Fibroblast of skin of right quadriceps (primary cell): ENCODE results near the gene CNPY1.

Experiments used
- DNase-seq: peaks from one replicate; pipeline ENCODE4 v3.0.0-alpha.2; 2013

CNPY1 gene

GRCh38 chr7:155464948-155465739, 81.2 kb downstream of the CNPY1 start:
- no peak for DNase-seq

GRCh38 chr7:155464183-155464582, 82.2 kb downstream of the CNPY1 start:
- no peak for DNase-seq

- no peak for DNase-seq
Measured at GRCh38 chr7:155463114-155463811, 83.1 kb downstream of the CNPY1 start.

GRCh38 chr7:155462163-155462735, 84.1 kb downstream of the CNPY1 start:
- no peak for DNase-seq

- DNase-seq, result no peak
Measured at GRCh38 chr7:155461631-155462030, 84.7 kb downstream of the CNPY1 start.

GRCh38 chr7:155460926-155461613, 85.3 kb downstream of the CNPY1 start:
- DNase-seq, result no peak

GRCh38 chr7:155459700-155460461, 86.5 kb downstream of the CNPY1 start:
- no peak for DNase-seq

GRCh38 chr7:155458878-155459699, 87.3 kb downstream of the CNPY1 start:
- DNase-seq, result no peak

GRCh38 chr7:155458111-155458877, 88.1 kb downstream of the CNPY1 start, which contains the start of gene EN2:
Gene EN2 (plus strand): TSS chr7:155458129. CDS start chr7:155458378, 249 bp downstream.
- DNase-seq, result no peak

GRCh38 chr7:155457544-155458110, 88.7 kb downstream of the CNPY1 start:
- no peak for DNase-seq

GRCh38 chr7:155456738-155457543, 89.4 kb downstream of the CNPY1 start:
- DNase-seq, result peak; percentile 62

GRCh38 chr7:155455776-155456737, 90.3 kb downstream of the CNPY1 start:
- DNase-seq, result no peak

GRCh38 chr7:155455132-155455693, 91.1 kb downstream of the CNPY1 start:
- DNase-seq, result no peak

GRCh38 chr7:155454183-155455112, 91.9 kb downstream of the CNPY1 start:
- DNase-seq, result no peak

GRCh38 chr7:155453296-155454182, 92.8 kb downstream of the CNPY1 start:
- DNase-seq, result no peak
